BJ (cell line): ENCODE measurements around the gene ABLIM1. TPM values are rescaled to one million over a fixed set of nuclear protein-coding genes. Genes with fewer than 3 reads are reported as not detected.

ENCODE experiments used
- CTCF ChIA-PET: fragments of 350-600 bp; formaldehyde crosslinking; extraction: SDS; loops from one replicate; lab custom pipeline; 2021; ENCODE audit warnings: antibody characterized with exemption, inconsistent platforms; lab: Yijun Ruan, JAX
- POLR2A ChIA-PET: fragments of 300-600 bp; sonication (Branson Sonifier 250); formaldehyde crosslinking; extraction: SDS; loops from one replicate; lab custom pipeline; 2021; ENCODE audit warnings: antibody characterized with exemption; lab: Charles Lee
- DNase-seq: peaks from one replicate; pipeline ENCODE4 v3.0.0-alpha.2; 2011; ENCODE audit warnings: low read depth
- H3K27me3 ChIP-seq: 2 replicates; pipeline ENCODE4 v1.6.0; 2011; ENCODE audit warnings: low read length; ENCODE audit not compliant: control insufficient read depth, insufficient read depth
- H3K36me3 ChIP-seq: 2 replicates; pipeline ENCODE4 v1.5.1; 2011; ENCODE audit warnings: low read length; ENCODE audit not compliant: control insufficient read depth, insufficient read depth
- H3K4me3 ChIP-seq: 2 replicates; pipeline ENCODE4 v1.5.1; 2011; ENCODE audit warnings: low read depth, mild to moderate bottlenecking, control low read depth, low read length
- polyA plus RNA-seq: library from polyadenylated mRNA; depleted of rRNA; stranded (reverse); fragments of >200 nt; gene quantifications from 2 replicates; pipeline ENCODE4 v1.2.3, GENCODE V29; 2011
- TF ChIP-seq, protein P1 (sequence below): IDR thresholded peaks from 2 replicates; pipeline ENCODE4 v1.5.1; 2011; ENCODE audit warnings: low read depth, mild to moderate bottlenecking, control low read depth, inconsistent platforms, low read length, moderate library complexity; ENCODE audit not compliant: insufficient read depth

ABLIM1 gene
- polyA plus RNA-seq, 1 experiment, result 14.4 TPM

DNA sequence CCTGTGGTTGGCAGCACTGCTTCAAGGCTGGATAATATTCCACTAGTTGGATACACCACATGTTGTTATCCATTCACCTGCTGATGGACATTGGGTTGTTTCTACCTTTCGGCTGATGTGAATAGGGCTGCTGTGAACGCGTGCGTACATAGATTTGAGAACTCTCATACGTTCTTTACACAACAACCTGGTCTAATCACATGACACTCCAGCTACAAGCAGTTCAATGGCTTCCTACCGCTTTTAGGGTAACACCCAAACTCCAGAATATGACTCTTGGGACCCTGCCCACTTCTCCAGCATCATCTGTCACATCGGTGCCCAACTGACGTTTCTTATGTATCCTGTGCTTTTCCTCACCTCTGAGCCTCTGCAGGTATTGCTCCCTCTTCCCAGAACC is 114.6 kb downstream of the ABLIM1 start:
- POLR2A ChIA-PET, result no interaction called here

DNA sequence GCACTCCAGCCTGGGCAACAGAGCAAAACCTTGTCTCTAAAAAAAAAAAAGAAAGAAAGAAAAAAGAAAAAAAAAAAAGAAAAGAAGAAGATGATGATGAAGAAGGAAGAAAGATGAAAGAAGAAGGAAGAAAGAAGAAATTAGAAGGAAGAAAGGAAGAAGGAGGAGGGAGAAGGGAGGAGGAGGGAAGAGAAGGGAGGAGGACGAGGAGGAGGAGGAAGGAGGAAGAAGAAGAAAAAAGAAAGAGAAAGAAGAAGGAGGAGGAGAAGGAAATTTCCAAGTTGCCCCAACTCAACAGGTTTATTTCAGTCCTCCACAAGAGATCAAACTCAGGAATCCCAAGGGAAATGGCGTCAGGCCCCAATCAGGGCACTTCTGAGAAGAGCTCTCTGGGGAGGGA is 115.7 kb downstream of the ABLIM1 start:
- no peaks in the 10 kb centered on the region; the same call in 1 of the 2 replicates for H3K36me3 ChIP-seq
- DNase-seq, result no peak
- no peaks in the 10 kb centered on the region for H3K27me3 ChIP-seq
- no peak overlapping the region for H3K4me3 ChIP-seq
- TF ChIP-seq, protein P1, sequence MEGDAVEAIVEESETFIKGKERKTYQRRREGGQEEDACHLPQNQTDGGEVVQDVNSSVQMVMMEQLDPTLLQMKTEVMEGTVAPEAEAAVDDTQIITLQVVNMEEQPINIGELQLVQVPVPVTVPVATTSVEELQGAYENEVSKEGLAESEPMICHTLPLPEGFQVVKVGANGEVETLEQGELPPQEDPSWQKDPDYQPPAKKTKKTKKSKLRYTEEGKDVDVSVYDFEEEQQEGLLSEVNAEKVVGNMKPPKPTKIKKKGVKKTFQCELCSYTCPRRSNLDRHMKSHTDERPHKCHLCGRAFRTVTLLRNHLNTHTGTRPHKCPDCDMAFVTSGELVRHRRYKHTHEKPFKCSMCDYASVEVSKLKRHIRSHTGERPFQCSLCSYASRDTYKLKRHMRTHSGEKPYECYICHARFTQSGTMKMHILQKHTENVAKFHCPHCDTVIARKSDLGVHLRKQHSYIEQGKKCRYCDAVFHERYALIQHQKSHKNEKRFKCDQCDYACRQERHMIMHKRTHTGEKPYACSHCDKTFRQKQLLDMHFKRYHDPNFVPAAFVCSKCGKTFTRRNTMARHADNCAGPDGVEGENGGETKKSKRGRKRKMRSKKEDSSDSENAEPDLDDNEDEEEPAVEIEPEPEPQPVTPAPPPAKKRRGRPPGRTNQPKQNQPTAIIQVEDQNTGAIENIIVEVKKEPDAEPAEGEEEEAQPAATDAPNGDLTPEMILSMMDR, result no peak
- ChIA-PET CTCF (interaction anchor here (1.3 to 2.5 kb wide), 3 partner anchors 11 to 244 kb away, joined by 3 to 7 read pairs (median 6); no protein-coding TSS in a partner anchor), POLR2A (no interaction called here)

More for the DNA sequence above, 114.6 kb downstream of the ABLIM1 start:
- H3K4me3 ChIP-seq, result no peak overlapping the region
- CTCF ChIA-PET, result interaction anchor here (0.8 to 2.3 kb wide), 3 partner anchors 44 to 243 kb away, joined by 3 to 7 read pairs (median 5); no protein-coding TSS in a partner anchor
- no peaks in the 10 kb centered on the region; the same call in 1 of the 2 replicates for H3K36me3 ChIP-seq
- no peak for DNase-seq
- TF ChIP-seq, protein P1, result no peak
- no peaks in the 10 kb centered on the region for H3K27me3 ChIP-seq

DNA sequence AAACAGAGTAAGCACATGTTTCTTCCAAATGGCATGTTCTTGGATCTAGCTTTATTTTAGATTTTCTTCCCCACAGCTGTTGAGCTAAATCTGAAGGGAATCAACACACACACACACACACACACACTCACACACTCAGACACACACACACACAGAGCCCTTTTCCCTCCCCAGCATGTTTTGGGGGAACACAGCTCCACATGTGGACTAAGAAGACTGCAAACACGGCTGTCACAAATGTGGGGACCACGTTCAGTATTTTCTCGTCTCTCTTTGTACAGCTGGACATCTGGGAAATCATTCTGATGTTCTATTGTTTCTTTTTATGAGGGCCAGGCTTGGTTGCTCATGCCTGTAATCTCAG is 116.3 kb downstream of the ABLIM1 start:
- DNase-seq, result no peak
- ChIA-PET CTCF (interaction anchor here (1.0 to 2.5 kb wide), 7 partner anchors 11 to 245 kb away, joined by 3 to 12 read pairs (median 3); no protein-coding TSS in a partner anchor), POLR2A (no interaction called here)
- TF ChIP-seq, protein P1, result no peak
- Histone ChIP-seq H3K36me3 (no peaks in the 10 kb centered on the region; the same call in 1 of the 2 replicates), H3K27me3 (no peaks in the 10 kb centered on the region), H3K4me3 (no peak overlapping the region)

DNA sequence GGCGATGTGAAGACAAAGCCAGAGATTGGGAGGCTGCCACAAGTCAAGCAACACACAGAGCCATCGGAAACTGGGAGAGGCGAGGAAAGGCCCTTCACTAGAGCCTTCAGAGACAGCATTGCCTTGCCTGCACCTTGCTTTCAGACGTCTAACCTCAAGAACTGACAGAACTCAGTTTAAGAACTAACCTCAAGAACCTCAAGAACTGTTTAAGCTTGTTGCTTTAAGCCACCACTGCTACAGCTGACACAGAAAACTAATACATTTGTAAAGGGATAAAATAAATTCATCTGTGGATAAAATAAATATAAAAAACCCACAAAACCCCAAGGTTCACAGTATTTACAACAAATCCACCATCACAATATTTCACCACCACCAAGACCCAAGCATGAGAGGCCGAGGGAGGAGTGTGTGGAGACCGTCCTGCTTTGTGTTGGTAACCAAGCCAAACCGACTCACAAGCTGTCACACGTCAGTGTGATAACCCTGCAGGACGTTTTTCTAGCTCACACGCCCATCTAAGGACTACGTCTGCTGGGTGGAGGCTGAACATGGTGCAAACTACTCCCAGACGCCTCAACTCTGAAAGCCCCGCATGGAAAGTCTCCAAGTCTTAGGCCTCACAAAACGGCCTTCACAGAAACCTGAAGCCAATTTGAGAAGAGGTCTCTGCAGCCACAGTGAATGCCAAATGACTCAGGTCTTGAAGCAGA is 116.8 kb downstream of the ABLIM1 start:
- POLR2A ChIA-PET, result no interaction called here
- Histone ChIP-seq H3K4me3 (no peak overlapping the region), H3K27me3 (no peaks in the 10 kb centered on the region), H3K36me3 (no peaks in the 10 kb centered on the region; the same call in 1 of the 2 replicates)
- CTCF ChIA-PET, result interaction anchor here (0.5 to 2.5 kb wide), 8 partner anchors 12 to 245 kb away, joined by 3 to 12 read pairs (median 3); no protein-coding TSS in a partner anchor
- TF ChIP-seq, protein P1, result no peak
- peak; percentile 86 for DNase-seq

DNA sequence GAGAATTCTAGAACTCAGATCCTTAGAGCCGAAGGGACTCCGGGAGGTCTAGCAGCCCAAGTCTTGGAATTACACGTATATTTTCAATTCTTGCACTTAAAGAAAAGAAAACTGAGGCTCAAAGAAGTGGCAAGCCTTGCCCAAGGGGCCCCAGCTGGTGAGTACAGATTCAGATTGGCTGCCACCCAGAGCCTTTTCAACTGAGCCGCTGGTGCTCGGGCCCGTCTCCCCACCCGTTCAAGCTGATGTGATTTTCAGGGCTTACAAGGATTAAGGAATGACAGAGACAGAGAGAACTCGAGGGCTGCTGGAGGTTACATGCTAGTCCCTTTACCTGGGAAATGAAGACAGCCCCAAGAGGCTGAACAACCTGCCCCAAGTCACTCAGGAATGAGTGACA is 117.8 kb downstream of the ABLIM1 start:
- H3K27me3 ChIP-seq, result no peaks in the 10 kb centered on the region
- POLR2A ChIA-PET, result no interaction called here
- H3K36me3 ChIP-seq, result no peaks in the 10 kb centered on the region
- no peak for DNase-seq
- CTCF ChIA-PET, result interaction anchor here (1.1 to 1.6 kb wide), 2 partner anchors 8 to 68 kb away, joined by 3 to 6 read pairs; no protein-coding TSS in a partner anchor
- TF ChIP-seq, protein P1, result no peak
- H3K4me3 ChIP-seq, result no peak overlapping the region
